H1 (cell line): ENCODE data around the gene XPNPEP2. TPM values are rescaled to one million over a fixed set of nuclear protein-coding genes. Genes with fewer than 3 reads are reported as not detected.

ENCODE experiments used
- CTCF ChIA-PET: fragments of 300-600 bp; sonication (Branson Sonifier 250); formaldehyde crosslinking; loops from one replicate; lab custom pipeline; 2021; ENCODE audit not compliant: partially characterized antibody; lab: Charles Lee
- POLR2A ChIA-PET: fragments of 300-600 bp; sonication (Branson Sonifier 250); formaldehyde crosslinking; loops from one replicate; lab custom pipeline; 2021; ENCODE audit warnings: inconsistent platforms; ENCODE audit not compliant: partially characterized antibody; lab: Charles Lee
- DNase-seq, 2 experiments: peaks; one replicate each; pipeline versions ENCODE4 v3.0.0 to v3.0.0-alpha.2; 2010 to 2022; ENCODE audit warnings: low spot score in 2 of 2, low read depth in 1 of 2, mixed read lengths in 1 of 2
- FAIRE-seq: peaks from 2 replicates; lab custom pipeline; 2011; peaks lifted over from hg19 to GRCh38; lab: Jason Lieb, UNC
- H2AFZ ChIP-seq: 2 replicates; pipeline ENCODE4 v1.8.1; 2012; ENCODE audit warnings: low read length, inconsistent platforms
- H2AK5ac ChIP-seq: 2 replicates; pipeline ENCODE4 v1.6.1; 2013; ENCODE audit warnings: low read depth, low read length
- H2BK120ac ChIP-seq: replicated peaks from 2 replicates; pipeline ENCODE3; 2013; ENCODE audit warnings: low read depth, low read length, inconsistent platforms
- H2BK12ac ChIP-seq: 2 replicates; pipeline ENCODE4 v1.6.1; 2013; ENCODE audit warnings: low read depth, low read length
- H2BK15ac ChIP-seq: 2 replicates; pipeline ENCODE4 v1.6.1; 2013; ENCODE audit warnings: low read length
- H2BK20ac ChIP-seq: 2 replicates; pipeline ENCODE4 v1.6.1; 2013; ENCODE audit warnings: low read length
- H2BK5ac ChIP-seq: 2 replicates; pipeline ENCODE4 v1.6.1; 2013; ENCODE audit warnings: low read depth, low read length
- H3K14ac ChIP-seq: 2 replicates; pipeline ENCODE4 v1.6.1; 2013; ENCODE audit warnings: inconsistent platforms; ENCODE audit not compliant: insufficient read length
- H3K18ac ChIP-seq: 2 replicates; pipeline ENCODE4 v1.6.1; 2013; ENCODE audit warnings: low read length; ENCODE audit errors: extremely low read depth
- H3K23ac ChIP-seq: 2 replicates; pipeline ENCODE4 v1.6.1; 2013; ENCODE audit warnings: inconsistent platforms; ENCODE audit not compliant: insufficient read length
- H3K23me2 ChIP-seq: 2 replicates; pipeline ENCODE4 v1.6.1; 2013; ENCODE audit warnings: low read depth, low read length
- H3K27ac ChIP-seq: 2 replicates; pipeline ENCODE4 v1.6.1; 2011; ENCODE audit warnings: low read depth, low read length, inconsistent platforms
- H3K27me3 ChIP-seq, 4 experiments: replicated peaks in 1 of 4; 1 replicate in 1 of 4; 2 replicates in 3 of 4; pipeline versions ENCODE4 v1.6.1 to v1.8.1; 2011 to 2013; ENCODE audit warnings: low read length in 3 of 4, mild to moderate bottlenecking in 3 of 4, inconsistent platforms in 2 of 4, mixed read lengths in 2 of 4, moderate library complexity in 1 of 4; ENCODE audit not compliant: control insufficient read depth in 3 of 4, insufficient read depth in 3 of 4; ENCODE audit errors: extremely low read depth in 1 of 4
- H3K36me3 ChIP-seq, 4 experiments: 2 replicates each; pipeline versions ENCODE4 v1.6.1 to v1.8.1; 2011 to 2013; ENCODE audit warnings: mild to moderate bottlenecking in 4 of 4, low read length in 3 of 4, moderate library complexity in 2 of 4, control low read depth in 1 of 4, inconsistent platforms in 1 of 4; ENCODE audit not compliant: insufficient read depth in 4 of 4, control insufficient read depth in 2 of 4
- H3K4ac ChIP-seq: replicated peaks from 2 replicates; pipeline ENCODE3; 2013; ENCODE audit warnings: low read length, low read depth, mixed read lengths, inconsistent platforms; ENCODE audit not compliant: insufficient read length
- H3K4me1 ChIP-seq, 4 experiments: replicated peaks in 1 of 4; 1 replicate in 1 of 4; 2 replicates in 3 of 4; pipeline versions ENCODE4 v1.6.1 to v1.8.1; 2011 to 2013; ENCODE audit warnings: low read length in 3 of 4, inconsistent platforms in 2 of 4, mixed read lengths in 1 of 4; ENCODE audit not compliant: insufficient read depth in 4 of 4, control insufficient read depth in 3 of 4
- H3K4me2 ChIP-seq, 2 experiments: 2 replicates each; pipeline versions ENCODE4 v1.6.1 to v1.8.1; 2011 to 2013; ENCODE audit warnings: low read depth in 2 of 2, low read length in 2 of 2, control low read depth in 1 of 2, inconsistent platforms in 1 of 2, mild to moderate bottlenecking in 1 of 2; ENCODE audit not compliant: insufficient read depth in 1 of 2
- H3K4me3 ChIP-seq, 4 experiments: fragments of 200-600, 300-600 bp in 1 of 4; sonication (generic), shearing (Covaris generic), sonication (Bioruptor Twin) in 1 of 4; 2 replicates each; pipeline versions ENCODE4 v1.5.1 to v1.8.1; 2011 to 2016; ENCODE audit warnings: low read length in 4 of 4, low read depth in 3 of 4, control low read depth in 2 of 4, inconsistent platforms in 2 of 4, mild to moderate bottlenecking in 2 of 4, mixed read lengths in 1 of 4, moderate library complexity in 1 of 4; ENCODE audit not compliant: insufficient read depth in 2 of 4; ENCODE audit errors: extremely low read depth in 1 of 4
- H3K56ac ChIP-seq: replicated peaks from 2 replicates; pipeline ENCODE3; 2013; ENCODE audit warnings: low read depth, mild to moderate bottlenecking, mixed read lengths, low read length, inconsistent platforms; ENCODE audit not compliant: insufficient read length
- H3K79me1 ChIP-seq: 2 replicates; pipeline ENCODE4 v1.6.1; 2013; ENCODE audit warnings: low read depth, low read length, control low read depth
- H3K79me2 ChIP-seq, 2 experiments: 2 replicates each; pipeline versions ENCODE4 v1.6.1 to v1.8.1; 2012 to 2013; ENCODE audit warnings: low read length in 2 of 2, mild to moderate bottlenecking in 2 of 2, inconsistent platforms in 1 of 2; ENCODE audit not compliant: insufficient read depth in 2 of 2, control insufficient read depth in 1 of 2
- H3K9ac ChIP-seq, 4 experiments: replicated peaks in 1 of 4; 1 replicate in 1 of 4; 2 replicates in 3 of 4; pipeline versions ENCODE4 v1.6.1 to v1.8.1; 2011 to 2013; ENCODE audit warnings: low read depth in 3 of 4, low read length in 3 of 4, control low read depth in 2 of 4, mild to moderate bottlenecking in 2 of 4, moderate library complexity in 2 of 4, inconsistent platforms in 1 of 4; ENCODE audit errors: extremely low read depth in 1 of 4
- H3K9me3 ChIP-seq, 2 experiments: 2 replicates each; pipeline versions ENCODE4 v1.6.1 to v1.8.1; 2012 to 2013; ENCODE audit warnings: mild to moderate bottlenecking in 2 of 2, moderate library complexity in 2 of 2, control low read depth in 1 of 2, inconsistent platforms in 1 of 2, low read depth in 1 of 2, low read length in 1 of 2, mixed read lengths in 1 of 2; ENCODE audit not compliant: insufficient read depth in 2 of 2
- H4K20me1 ChIP-seq, 2 experiments: replicated peaks in 1 of 2; 2 replicates each; pipeline versions ENCODE3 to v1.8.1; 2011 to 2013; ENCODE audit warnings: inconsistent platforms in 2 of 2, low read length in 2 of 2, mild to moderate bottlenecking in 1 of 2; ENCODE audit not compliant: insufficient read depth in 2 of 2, control insufficient read depth in 1 of 2
- H4K5ac ChIP-seq: 2 replicates; pipeline ENCODE4 v1.6.1; 2013; ENCODE audit warnings: low read length, low read depth, mixed read lengths, inconsistent platforms; ENCODE audit not compliant: insufficient read length
- H4K8ac ChIP-seq: 2 replicates; pipeline ENCODE4 v1.8.0; 2013; ENCODE audit warnings: mild to moderate bottlenecking, moderate library complexity, low read length, inconsistent platforms; ENCODE audit not compliant: insufficient read depth; ENCODE audit errors: extremely low read depth
- H4K91ac ChIP-seq: replicated peaks from 2 replicates; pipeline ENCODE3; 2013; ENCODE audit warnings: low read length, mixed read lengths, inconsistent platforms; ENCODE audit not compliant: insufficient read length
- ATF2 ChIP-seq: IDR thresholded peaks from 2 replicates; pipeline ENCODE4 v1.6.1; 2012; ENCODE audit warnings: low read length, inconsistent platforms
- CTBP2 ChIP-seq: IDR thresholded peaks from 2 replicates; pipeline ENCODE4 v1.7.0; 2011; ENCODE audit warnings: borderline replicate concordance, mild to moderate bottlenecking, moderate library complexity, mixed read lengths, low read length; ENCODE audit not compliant: insufficient read depth, insufficient read length
- E2F6 ChIP-seq: IDR thresholded peaks from 2 replicates; pipeline ENCODE4 v1.6.1; 2012; ENCODE audit warnings: inconsistent platforms
- FOSL1 ChIP-seq: IDR thresholded peaks from 2 replicates; pipeline ENCODE4 v1.6.1; 2011; ENCODE audit warnings: mild to moderate bottlenecking, low read depth, low read length, moderate library complexity; ENCODE audit not compliant: insufficient read depth
- MAFK ChIP-seq: IDR thresholded peaks from 2 replicates; pipeline ENCODE4 v1.6.1; 2012; ENCODE audit warnings: low read depth, mild to moderate bottlenecking, improper control_type of control experiment, low read length
- RNF2 ChIP-seq: fragments of 200-900, 300-1000 bp; sonication (generic); IDR thresholded peaks from 2 replicates; pipeline ENCODE4 v1.7.1; 2016; ENCODE audit warnings: borderline replicate concordance, low read depth, mild to moderate bottlenecking, antibody characterized with exemption, low read length; ENCODE audit not compliant: poor library complexity, severe bottlenecking; ENCODE audit errors: missing control alignments
- RXRA ChIP-seq: IDR thresholded peaks from 2 replicates; pipeline ENCODE4 v1.6.1; 2011; ENCODE audit warnings: low read depth, mild to moderate bottlenecking, low read length, moderate library complexity; ENCODE audit not compliant: insufficient read depth
- SP1 ChIP-seq: IDR thresholded peaks from 2 replicates; pipeline ENCODE4 v1.6.1; 2011; ENCODE audit warnings: low read depth, low read length
- SP2 ChIP-seq: IDR thresholded peaks from 2 replicates; pipeline ENCODE4 v1.6.1; 2012; ENCODE audit warnings: mild to moderate bottlenecking, low read length, inconsistent platforms
- WGBS, 2 experiments: shearing (Covaris generic) in 1 of 2; methylation state at CpG; one replicate each; pipeline versions ENCODE4 v1.1.6 to v1.1.7; 2013 to 2015; ENCODE audit warnings: low lambda C conversion rate in 2 of 2, mixed read lengths in 2 of 2, inconsistent platforms in 1 of 2, low coverage in 1 of 2, missing lambda C conversion rate in 1 of 2; ENCODE audit not compliant: insufficient replicate concordance in 2 of 2, insufficient coverage in 1 of 2, insufficient read length in 1 of 2; ENCODE audit errors: extremely low coverage in 1 of 2, missing lambda C conversion rate in 1 of 2; 5-methylcytosine and 5-hydroxymethylcytosine counted together
- polyA plus RNA-seq, 7 experiments: library from polyadenylated mRNA; depleted of rRNA in 3 of 7; stranded (reverse) in 5 of 7; unstranded in 2 of 7; fragments of >200 nt in 5 of 7; fragments of 200-250 nt in 2 of 7; gene quantifications; 1 replicate in 5 of 7; 2 replicates in 1 of 7; 4 replicates in 1 of 7; pipeline versions ENCODE4 v1.2.1 to v1.2.3, GENCODE V29; 2011 to 2013; ENCODE audit warnings: missing spikeins in 2 of 7, mixed read lengths in 2 of 7
- total RNA-seq: library from RNA; stranded (reverse); fragmentation: NEBNext Ultra II Directional; extraction: Animal tissue kit (Norgen Biotek cat#: 25700); gene quantifications from 2 replicates; pipeline ENCODE4 v1.2.1, GENCODE V29; 2021

The XPNPEP2 gene
- total and polyA plus RNA-seq, 2 of the 8 experiments (the other 6 are each of a cell fraction or from before 2014, with no cell fraction given): 0.27 TPM; not detected in 1

- H3K79me1 ChIP-seq: no peaks in the 10 kb centered on the region
- H3K23me2 ChIP-seq: no peaks in the 10 kb centered on the region
- no peaks in the 10 kb centered on the region for H4K20me1 ChIP-seq
- 77% methylated on average over 3 of the region's 4 CpGs; no CpG with 5 or more reads in 1 of the 2 experiments for WGBS, 2 experiments
- no peak overlapping the region for H4K8ac ChIP-seq
- no peak overlapping the region for H4K5ac ChIP-seq
- no peak overlapping the region for H2AK5ac ChIP-seq
- no peak overlapping the region for H2BK5ac ChIP-seq
- no peaks in the 10 kb centered on the region for H3K79me2 ChIP-seq
- DNase-seq: no peak
- H3K4me3 ChIP-seq: no peak overlapping the region
- no peaks in the 10 kb centered on the region for H3K36me3 ChIP-seq
- H3K9me3 ChIP-seq: no peaks in the 10 kb centered on the region
- H2BK15ac ChIP-seq: no peak overlapping the region
- H3K14ac ChIP-seq: no peak overlapping the region
- no peak overlapping the region for H2BK12ac ChIP-seq
- ChIA-PET POLR2A (no interaction called here), CTCF (interaction anchor here (1.3 to 11.8 kb wide), 8 partner anchors 10 to 123 kb away, joined by 3 to 144 read pairs (median 16); partner anchors contain the start of gene XPNPEP2)
- H3K4me2 ChIP-seq: no peak overlapping the region
- peaks cover 0 to 3% (median 0%) of the 10 kb centered on the region in 4 experiments; a peak in 1 of 7 replicates for H3K4me1 ChIP-seq
- H3K56ac ChIP-seq: no peak overlapping the region
- no peak overlapping the region for H2AFZ ChIP-seq
- no peak overlapping the region for H2BK120ac ChIP-seq
- FAIRE-seq: no peak
- H3K9ac ChIP-seq: no peak overlapping the region
- no peak overlapping the region for H3K18ac ChIP-seq
- H3K27me3 ChIP-seq: no peaks in the 10 kb centered on the region; a peak in 1 of 7 replicates
- no peak overlapping the region for H3K27ac ChIP-seq
- H4K91ac ChIP-seq: no peak overlapping the region
- no peak overlapping the region for H2BK20ac ChIP-seq
- no peak overlapping the region for H3K4ac ChIP-seq
- H3K23ac ChIP-seq: no peak overlapping the region
- TF ChIP-seq RXRA (no peak), SP1 (no peak), E2F6 (no peak), ATF2 (no peak), RNF2 (no peak), FOSL1 (no peak), SP2 (no peak), MAFK (no peak), CTBP2 (no peak)
These were observed 10.7 kb upstream of the XPNPEP2 start for GRCh38 chrX:129728061-129728460.
